GM10266 (cell line): ENCODE data around the gene PDRG1.
"Not testable (repeated sequence)": the region's sequence is repeated elsewhere in the genome, so short reads cannot be mapped to it uniquely, and the experiment has no call there.

Experiments used
- DNase-seq: peaks from one replicate; pipeline ENCODE4 v3.0.0; 2012; ENCODE audit errors: extremely low spot score
- TF ChIP-seq, protein P1 (sequence below): IDR thresholded peaks from 2 replicates; pipeline ENCODE4 v1.5.1; 2012; ENCODE audit warnings: mild to moderate bottlenecking, low read depth; ENCODE audit not compliant: control insufficient read depth, insufficient read depth; ENCODE audit errors: missing control alignments

PDRG1 gene

DNA sequence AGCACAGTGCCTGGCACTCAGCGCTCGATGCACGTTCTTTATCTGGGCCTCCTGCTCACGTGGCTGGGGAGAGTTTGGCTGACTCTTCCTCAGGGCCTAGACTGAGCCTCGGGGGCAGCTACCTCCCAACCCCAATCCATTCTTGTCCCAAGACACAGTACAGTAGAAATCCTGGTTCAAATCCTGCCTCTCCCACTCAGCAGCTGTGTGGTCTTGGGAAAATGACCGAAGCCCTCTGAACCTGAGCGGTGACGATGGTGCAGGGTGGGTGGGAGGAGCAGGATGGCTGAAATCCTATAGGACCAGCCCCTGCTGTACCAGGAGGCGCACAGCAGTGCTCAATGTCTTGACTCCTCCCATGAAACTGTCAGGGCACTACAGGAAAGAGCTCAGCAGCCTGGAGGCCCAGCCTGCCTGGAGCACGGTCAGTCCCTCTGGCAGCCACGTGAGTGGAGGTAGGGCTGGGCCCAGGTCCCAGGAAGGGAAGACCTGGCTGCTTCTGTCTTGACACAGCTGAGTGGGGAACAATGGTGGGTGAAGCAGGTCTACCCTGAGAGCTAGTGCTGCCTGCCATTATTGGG lies 31.5 kb downstream of the PDRG1 start:
- DNase-seq, result no peak
- TF ChIP-seq, protein P1, sequence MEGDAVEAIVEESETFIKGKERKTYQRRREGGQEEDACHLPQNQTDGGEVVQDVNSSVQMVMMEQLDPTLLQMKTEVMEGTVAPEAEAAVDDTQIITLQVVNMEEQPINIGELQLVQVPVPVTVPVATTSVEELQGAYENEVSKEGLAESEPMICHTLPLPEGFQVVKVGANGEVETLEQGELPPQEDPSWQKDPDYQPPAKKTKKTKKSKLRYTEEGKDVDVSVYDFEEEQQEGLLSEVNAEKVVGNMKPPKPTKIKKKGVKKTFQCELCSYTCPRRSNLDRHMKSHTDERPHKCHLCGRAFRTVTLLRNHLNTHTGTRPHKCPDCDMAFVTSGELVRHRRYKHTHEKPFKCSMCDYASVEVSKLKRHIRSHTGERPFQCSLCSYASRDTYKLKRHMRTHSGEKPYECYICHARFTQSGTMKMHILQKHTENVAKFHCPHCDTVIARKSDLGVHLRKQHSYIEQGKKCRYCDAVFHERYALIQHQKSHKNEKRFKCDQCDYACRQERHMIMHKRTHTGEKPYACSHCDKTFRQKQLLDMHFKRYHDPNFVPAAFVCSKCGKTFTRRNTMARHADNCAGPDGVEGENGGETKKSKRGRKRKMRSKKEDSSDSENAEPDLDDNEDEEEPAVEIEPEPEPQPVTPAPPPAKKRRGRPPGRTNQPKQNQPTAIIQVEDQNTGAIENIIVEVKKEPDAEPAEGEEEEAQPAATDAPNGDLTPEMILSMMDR, result no peak

DNA sequence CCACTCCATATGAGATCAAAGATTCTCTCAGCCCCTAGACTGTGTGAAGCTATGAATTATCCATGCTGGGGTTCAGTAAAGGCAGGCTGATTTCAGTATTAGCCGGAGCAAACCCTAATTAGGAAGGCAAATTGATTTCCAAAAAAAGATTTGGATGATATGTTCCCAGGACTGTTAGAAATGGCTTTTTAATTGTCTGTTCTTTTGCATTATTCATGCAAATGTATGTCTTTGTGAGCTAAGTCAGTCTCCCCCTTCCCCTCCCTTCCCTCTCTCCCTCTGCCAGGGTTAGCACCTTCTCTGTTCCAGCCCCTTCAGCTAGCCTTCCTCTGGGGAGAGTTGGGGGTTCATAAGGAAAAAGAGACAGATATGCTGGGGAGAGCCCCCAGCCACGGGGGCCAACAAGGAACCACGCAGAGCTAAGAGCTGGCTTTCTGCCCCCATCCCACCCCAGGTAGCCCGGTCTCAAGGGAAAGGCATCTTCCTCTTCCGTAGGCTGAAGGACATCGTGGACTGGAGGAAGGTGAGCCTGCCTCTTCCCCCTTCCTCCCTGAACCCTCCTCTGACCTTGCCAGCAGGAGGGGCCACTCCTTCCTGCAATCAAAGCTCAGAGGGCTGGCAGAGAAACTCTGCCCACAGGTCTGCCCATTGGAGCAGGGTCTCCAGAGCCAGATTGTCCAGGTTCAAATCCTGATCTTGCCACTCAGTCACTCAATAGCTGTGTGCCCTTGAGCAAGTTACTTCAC lies 32.3 kb downstream of the PDRG1 start:
- no peak for DNase-seq
- TF ChIP-seq, protein P1, result no peak

DNA sequence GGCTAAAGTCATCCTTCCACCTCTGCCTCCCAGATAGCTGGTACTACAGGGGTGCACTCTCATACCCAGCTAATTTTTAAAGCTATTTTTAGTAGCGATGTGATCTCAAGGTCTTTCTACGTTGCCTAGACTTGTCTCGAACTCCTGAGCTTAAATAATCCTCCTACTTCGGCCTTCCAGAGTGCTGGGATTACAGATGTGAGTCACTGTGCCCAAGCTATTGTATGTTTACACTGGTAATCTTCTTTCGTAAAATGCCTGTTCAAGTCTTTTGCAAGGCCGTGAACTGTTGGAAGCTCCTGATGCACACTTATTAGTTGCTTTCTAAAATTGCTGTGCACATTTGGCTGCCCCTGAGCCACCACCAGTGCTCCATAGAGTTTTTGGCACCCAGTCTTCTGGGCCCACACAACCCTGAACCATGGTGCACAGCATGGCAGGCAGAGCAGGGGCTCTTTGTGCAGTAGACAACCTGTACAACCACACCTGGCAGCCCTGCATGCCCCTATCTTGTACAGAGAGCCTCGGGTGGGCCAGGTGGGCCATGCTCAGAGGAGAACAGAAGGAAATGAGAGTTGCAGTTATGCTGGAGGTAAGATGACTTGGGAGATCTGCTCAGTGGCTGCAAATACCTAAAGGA lies 33.3 kb downstream of the PDRG1 start:
- TF ChIP-seq, protein P1, result no peak
- no peak for DNase-seq

DNA sequence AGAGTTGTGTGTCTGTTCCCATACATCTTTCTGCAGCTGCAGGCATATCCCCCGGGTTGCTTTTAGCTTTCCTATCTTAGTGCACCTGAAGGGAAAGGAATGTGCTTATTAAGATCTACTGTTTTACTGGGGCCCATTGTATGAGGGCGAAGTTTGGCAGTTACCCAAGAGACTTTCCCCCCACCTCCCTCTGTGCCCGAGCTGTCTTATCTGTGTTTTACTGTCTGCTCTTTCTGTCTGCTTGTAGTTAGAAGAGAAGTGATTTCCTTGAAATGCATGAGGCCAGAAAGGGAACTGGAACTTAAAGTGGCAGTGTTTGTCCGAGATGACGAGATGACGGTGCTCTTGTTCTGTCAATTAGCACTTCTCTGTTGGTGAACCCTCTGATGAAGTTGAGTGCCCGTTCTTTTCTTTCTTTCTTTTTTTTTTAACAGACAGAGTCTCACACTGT lies 33.9 kb downstream of the PDRG1 start:
- DNase-seq, result not testable (repeated sequence)

DNA sequence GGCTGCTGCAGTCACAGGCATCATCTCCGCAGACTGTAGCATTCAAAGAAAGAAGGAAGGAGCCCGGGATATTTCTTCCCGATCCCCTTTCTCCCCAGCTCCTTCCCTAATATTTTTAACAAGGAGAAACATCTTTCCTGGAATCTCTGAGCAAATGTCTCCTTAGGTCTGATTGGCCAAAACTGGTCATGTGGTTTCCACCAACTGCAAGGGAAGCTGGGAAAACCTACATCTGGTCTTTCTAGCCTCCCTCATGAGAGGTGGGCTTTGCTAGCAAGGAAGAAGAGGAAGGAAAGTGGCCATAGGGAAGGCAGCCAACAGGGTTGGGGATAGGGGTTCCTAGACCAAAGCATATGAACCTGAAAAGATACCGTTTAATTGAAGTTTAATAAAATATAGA lies 35.1 kb downstream of the PDRG1 start:
- TF ChIP-seq, protein P1, result no peak
- no peak for DNase-seq

DNA sequence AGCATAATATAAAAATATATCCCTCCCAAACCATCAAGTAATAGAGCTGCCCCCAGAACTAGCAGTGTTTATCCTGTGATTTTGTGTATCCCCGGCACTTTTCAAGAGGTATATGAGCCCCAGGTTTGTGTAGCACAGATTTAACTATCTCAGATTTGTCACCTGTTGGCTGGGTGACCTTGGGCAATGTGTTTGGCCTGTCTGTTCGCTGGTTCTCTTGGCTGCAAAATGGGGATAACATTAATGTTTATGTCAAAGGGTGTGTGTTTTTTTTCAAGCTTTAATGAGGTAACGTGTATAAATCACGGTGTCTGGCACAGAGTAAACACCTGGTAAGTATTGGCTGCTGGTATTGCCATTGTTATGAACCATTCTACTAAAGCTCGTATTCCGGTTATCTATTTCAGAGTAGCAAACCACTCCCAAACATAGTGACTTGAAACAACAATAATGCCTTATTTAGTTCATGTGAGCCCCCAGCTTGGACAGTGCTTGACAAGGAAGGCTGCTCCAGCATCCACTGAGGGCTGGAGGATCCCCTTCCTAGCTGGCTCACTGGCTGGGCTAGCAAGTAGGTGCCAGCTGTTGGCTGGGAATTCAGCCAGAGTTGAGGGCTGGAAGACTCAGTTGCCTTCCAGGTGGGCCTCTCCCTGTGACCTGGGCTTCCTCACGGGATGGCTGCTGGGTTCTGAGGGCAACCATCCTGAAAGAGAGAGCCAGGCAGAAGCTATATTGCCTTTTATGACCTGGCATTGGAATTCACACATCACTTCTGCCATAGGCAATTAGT lies 36.2 kb downstream of the PDRG1 start:
- DNase-seq, result no peak
- TF ChIP-seq, protein P1, result no peak

DNA sequence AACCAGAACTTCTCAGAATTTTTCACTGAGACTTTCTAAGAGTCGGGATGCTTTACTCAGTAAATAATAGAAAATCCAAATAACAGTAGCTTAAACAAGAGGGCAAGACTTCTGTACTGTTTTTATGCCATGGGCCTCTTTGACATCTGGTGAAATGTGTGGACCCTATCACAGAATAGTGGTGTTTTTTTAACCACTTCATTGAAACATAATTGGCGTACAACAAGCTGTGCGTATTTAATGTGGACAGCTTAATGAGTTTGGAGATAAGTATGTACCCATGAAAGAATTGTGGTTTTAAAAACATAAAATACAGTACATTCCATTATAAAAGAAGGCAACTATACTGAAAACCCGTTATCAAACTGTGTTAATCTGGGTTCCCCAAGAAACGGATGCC lies 37.7 kb downstream of the PDRG1 start:
- TF ChIP-seq, protein P1, result no peak

More for the DNA sequence above, 37.7 kb downstream of the PDRG1 start:
- DNase-seq, result no peak
